ENCODE measurements around the gene SUSD1. TPM values are rescaled to one million over a fixed set of nuclear protein-coding genes. Genes with fewer than 3 reads are reported as not detected.

SUSD1 gene
- total and polyA plus RNA-seq, 8 donors, result 2.6 to 14.8 (median 4.4) TPM

GRCh38 chr9:112080831-112081542 is 94.1 kb downstream of the SUSD1 start:
- ATAC-seq (peak in 1 of 4 donors; percentile 33), DNase-seq (no peak), FAIRE-seq (no peak)
- Histone ChIP-seq H3K4me1 (no peaks in the 10 kb centered on the region), H3K27me3 (no peaks in the 10 kb centered on the region), H3K27ac (no peak overlapping the region), H3K4me3 (no peak overlapping the region), H3K9me3 (no peaks in the 10 kb centered on the region), H3K36me3 (no peaks in the 10 kb centered on the region)
- intact Hi-C loops (cut with DNase I), result no loop called here
- no peak for TF ChIP-seq CTCF (IDR thresholded peaks at IDR 0.05)
- 58 to 64% methylated on average over 5 of the region's 5 CpGs for WGBS, 2 donors

- 64 to 70% methylated on average over 6 of the region's 6 CpGs for WGBS, 2 donors
- DNase-seq, result no peak
- no peaks in the 10 kb centered on the region for H3K36me3 ChIP-seq
- TF ChIP-seq CTCF (IDR thresholded peaks at IDR 0.05), result no peak
- H3K9me3 ChIP-seq, result no peaks in the 10 kb centered on the region
- no peak for ATAC-seq
- H3K4me1 ChIP-seq, result peaks cover 0 to 7% (median 0%) of the 10 kb centered on the region in 3 donors
- intact Hi-C loops (cut with DNase I), result loop anchor here in 2 of 3 donors (5.0 to 10.0 kb wide), 4 partner anchors 51 to 324 kb away; no protein-coding TSS in a partner anchor
- no peak overlapping the region for H3K4me3 ChIP-seq
- FAIRE-seq, result no peak
- peak overlapping the region in 1 of 4 donors; percentile 44 for H3K27ac ChIP-seq
- H3K27me3 ChIP-seq, result no peaks in the 10 kb centered on the region
Observed at GRCh38 chr9:112078432-112078831, 96.7 kb downstream of the SUSD1 start.

- intact Hi-C loops (cut with DNase I), result loop anchor here in 2 of 3 donors (5.0 to 10.0 kb wide), 4 partner anchors 50 to 322 kb away; no protein-coding TSS in a partner anchor
- WGBS, 2 donors, result 75 to 78% methylated on average over 7 of the region's 7 CpGs
- no peak for TF ChIP-seq CTCF (IDR thresholded peaks at IDR 0.05)
- Histone ChIP-seq H3K4me1 (peaks cover 0 to 14% (median 0%) of the 10 kb centered on the region in 3 donors), H3K27ac (no peak overlapping the region), H3K27me3 (no peaks in the 10 kb centered on the region), H3K9me3 (no peaks in the 10 kb centered on the region), H3K4me3 (no peak overlapping the region), H3K36me3 (no peaks in the 10 kb centered on the region)
- DNase-seq, result no peak
- FAIRE-seq, result no peak
- no peak for ATAC-seq
Observed at GRCh38 chr9:112076814-112077213, 98.3 kb downstream of the SUSD1 start.

- no peaks in the 10 kb centered on the region for H3K36me3 ChIP-seq
- H3K27ac ChIP-seq, result peak overlapping the region in 2 of 4 donors; percentile 13 to 72
- H3K4me3 ChIP-seq, result no peak overlapping the region
- intact Hi-C loops (cut with DNase I), result loop anchor here in 2 of 3 donors (5.0 to 10.0 kb wide), 4 partner anchors 48 to 320 kb away; no protein-coding TSS in a partner anchor
- peaks cover 0 to 14% (median 0%) of the 10 kb centered on the region in 3 donors for H3K4me1 ChIP-seq
- 22 to 33% methylated on average over 2 of the region's 2 CpGs for WGBS, 2 donors
- ATAC-seq (peak in 1 of 4 donors; percentile 6), DNase-seq (no peak), FAIRE-seq (no peak)
- no peak for TF ChIP-seq CTCF (IDR thresholded peaks at IDR 0.05)
- H3K27me3 ChIP-seq, result no peaks in the 10 kb centered on the region
- no peaks in the 10 kb centered on the region for H3K9me3 ChIP-seq
Observed at GRCh38 chr9:112075009-112075378, 100.1 kb downstream of the SUSD1 start.
